Measurements from ENCODE around the gene NAA60.

Gene NAA60

GRCh38 chr16:3511286-3512180 is 68.1 kb downstream of the NAA60 start:
- DNase-seq, result peak; percentile 16

GRCh38 chr16:3513892-3514583 is 70.6 kb downstream of the NAA60 start:
- no peak for DNase-seq

DNA sequence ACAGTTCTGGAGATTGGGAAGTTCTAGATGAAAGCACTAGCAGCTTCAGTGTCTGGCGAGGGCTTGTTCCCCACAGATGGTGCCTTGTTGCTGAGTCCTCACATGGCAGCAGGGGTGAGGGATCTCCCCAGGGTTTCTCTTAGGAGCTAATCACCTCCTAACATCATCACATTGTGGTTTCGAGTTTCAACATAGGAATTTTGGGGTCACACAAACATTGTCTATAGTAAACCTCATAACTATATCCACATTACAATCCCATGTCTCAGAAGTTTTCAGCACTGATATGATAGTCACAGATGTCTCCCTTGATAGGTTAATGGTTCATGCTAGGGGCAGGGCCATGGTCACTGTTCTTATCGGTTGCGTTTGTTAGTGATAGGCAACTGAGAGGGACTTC is 71.1 kb downstream of the NAA60 start:
- DNase-seq, result no peak

GRCh38 chr16:3515897-3516296 is 72.4 kb downstream of the NAA60 start:
- DNase-seq, result no peak

DNA sequence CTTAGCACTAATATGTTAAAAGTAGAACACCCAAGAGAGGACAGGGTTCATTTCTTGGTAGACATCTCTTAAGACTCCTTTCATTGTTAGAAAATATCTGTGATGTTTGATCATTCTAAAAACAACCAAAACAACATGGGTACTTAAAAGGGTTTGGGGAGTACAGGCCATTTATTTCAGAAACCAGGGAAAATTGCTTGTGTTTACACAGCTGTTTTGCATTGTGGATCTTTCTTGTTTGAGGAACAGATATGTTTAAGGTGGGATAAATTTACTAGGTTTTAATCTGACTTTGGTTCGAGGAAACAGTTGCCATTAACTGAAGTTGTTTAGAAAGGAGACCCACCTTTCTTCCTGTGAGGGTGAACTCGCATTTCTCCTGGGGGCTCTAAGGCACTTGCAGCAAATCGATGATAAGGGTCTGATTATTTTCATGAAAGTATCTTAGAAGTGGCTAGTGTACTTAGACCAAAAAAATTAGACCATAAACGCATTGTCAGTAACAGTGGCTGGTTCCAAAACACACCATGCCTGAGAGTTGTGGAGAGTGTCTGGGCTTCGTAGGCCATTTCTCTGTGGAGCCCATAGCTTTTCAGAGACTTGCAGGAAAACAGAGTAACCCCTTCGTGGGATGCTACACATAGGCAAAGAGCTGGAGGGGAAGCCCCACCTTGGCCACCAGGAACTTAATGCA is 75.0 kb downstream of the NAA60 start:
- DNase-seq, result no peak

DNA sequence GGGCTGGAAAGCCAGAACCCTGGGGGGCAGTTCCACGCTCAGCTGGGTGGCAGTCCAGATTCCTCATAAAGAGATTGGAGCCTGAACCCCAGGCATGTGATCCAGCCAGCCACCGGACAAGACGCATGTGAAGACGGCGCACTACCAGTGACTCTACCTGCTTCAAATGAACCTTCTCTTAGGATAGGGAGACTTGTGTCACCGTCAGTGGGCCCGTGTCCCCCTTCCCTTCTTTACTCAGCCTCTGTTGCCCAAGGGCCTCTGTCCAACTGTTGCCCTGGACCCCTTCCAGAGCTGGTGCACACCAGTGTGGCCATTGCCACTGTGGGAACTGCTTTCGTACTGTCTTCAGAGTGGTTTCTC is 75.5 kb downstream of the NAA60 start:
- no peak for DNase-seq

GRCh38 chr16:3519581-3519980 is 76.1 kb downstream of the NAA60 start:
- no peak for DNase-seq

DNA sequence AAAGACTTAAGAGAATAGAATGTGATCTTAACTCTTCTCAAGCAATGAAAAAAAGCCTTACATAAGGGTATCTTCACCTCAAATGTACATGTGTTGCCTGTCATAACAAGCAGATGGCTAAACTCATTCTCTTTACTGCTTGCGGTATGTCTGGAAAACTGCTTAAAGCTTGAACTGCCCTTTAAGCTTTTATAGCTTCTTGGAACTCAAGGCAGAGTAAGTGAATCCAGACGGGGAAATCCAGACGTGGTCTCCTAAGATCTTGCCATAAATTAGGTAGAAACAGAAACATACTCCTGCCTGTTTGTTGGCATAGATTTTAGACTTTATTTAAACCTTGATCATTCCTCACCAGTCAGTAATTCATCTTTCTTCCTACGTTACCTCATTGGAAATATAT is 76.9 kb downstream of the NAA60 start:
- DNase-seq, result no peak

DNA sequence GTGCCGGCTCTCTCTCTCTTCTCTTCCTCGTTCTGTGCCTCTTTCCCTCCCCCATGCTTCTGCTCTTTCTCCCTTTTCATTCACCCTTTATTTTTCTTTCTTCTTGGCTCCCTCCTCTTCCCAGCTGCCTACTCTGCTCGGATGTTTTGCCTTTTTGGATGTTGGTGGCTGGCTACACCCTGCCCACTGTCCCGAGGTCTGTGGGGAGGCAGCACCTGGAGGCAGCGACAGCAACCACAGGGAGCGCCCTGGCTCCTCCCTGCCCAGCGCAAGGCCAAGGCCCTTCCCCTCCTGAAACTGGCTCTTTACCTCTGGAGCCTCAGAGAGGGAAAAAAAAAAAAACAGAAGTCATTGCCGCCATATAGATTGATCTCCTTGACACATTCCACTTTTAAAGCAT is 77.4 kb downstream of the NAA60 start:
- no peak for DNase-seq

- DNase-seq, result no peak
Observed at GRCh38 chr16:3523281-3523680, 79.8 kb downstream of the NAA60 start.

GRCh38 chr16:3525951-3526350 is 82.5 kb downstream of the NAA60 start:
- DNase-seq, result no peak

GRCh38 chr16:3527216-3527829 is 83.8 kb downstream of the NAA60 start:
- peak; percentile 81 for DNase-seq

GRCh38 chr16:3528406-3528805 is 84.9 kb downstream of the NAA60 start:
- DNase-seq, result no peak

DNA sequence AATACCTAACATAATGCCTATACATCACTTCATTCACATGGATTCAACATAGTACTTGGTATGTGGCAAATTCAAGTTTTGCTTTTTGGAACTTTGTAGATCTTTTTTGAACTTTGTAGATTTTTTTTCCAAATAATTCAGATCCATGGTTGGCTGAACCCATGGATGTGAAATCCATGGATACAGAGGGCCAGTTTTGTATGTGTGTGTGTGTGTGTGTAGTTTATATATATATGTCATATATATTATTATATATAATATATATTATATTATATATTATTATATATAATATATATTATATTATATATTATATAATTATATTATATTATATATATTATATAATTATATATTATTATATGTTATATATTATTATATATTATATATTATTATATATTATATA is 85.7 kb downstream of the NAA60 start:
- DNase-seq, result no peak

DNA sequence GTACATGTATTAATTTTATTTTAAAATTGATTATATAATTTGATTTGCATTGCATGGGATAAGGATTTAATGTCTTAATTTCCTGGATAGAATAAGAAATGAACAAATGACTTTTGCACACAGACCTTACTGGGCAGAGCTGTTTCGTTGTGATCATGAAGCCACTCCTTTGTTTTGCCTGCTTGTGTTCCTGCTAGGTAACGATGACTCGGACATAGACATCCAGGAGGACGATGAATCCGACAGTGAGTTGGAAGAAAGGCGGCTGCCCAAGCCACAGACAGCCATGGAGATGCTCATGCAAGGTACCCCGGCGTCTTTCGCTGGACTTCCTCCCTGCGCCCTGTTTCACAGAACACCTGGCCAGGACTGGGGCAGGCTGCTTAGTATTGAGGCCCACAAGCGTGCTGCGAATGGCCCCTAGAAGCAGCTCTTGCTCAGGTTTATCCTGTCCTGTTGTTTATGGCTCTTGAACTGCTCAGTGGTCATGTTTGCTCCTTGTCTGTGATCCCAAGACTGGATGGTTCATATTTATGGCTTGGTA is 87.0 kb downstream of the NAA60 start:
- DNase-seq, result no peak

DNA sequence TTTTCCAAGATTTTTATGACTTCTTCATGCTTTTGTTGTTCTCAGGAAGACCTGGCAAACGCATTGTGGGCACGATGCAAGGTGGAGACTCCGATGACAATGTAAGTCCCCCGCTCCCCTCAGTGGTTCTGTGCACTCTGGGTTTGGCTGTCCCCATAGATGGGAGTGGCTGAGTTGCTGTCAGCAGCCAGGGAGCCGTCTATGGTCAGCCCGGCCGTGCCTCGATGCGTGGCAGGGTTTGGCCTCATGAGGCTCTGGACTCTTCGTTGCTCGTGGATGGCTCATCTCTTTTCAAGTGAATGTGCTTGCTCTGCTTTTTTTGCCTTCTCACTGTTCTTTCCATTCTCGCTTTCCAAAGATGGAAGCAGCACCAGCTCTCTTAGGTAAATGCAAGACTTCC is 89.3 kb downstream of the NAA60 start:
- DNase-seq, result no peak

DNA sequence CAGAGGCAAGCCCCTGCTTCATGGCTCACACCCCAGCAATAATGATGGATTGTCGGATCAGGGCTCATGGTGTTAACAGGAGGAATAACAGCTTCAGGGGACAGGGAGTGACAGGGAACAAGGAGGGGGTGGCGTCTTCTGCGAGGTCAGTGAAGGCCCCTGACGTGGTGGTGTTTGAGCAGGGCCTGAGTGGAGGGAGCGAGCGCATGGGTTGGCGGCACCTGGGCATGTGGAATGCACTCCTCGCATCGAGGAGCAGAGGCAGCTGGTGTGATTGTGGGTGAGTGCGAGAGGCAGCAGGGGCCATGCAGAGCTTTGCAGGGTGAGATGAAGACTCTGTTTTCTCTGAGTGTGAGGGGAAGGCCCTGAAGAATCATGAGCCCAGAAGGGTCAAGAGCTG is 90.6 kb downstream of the NAA60 start:
- DNase-seq, result no peak

DNA sequence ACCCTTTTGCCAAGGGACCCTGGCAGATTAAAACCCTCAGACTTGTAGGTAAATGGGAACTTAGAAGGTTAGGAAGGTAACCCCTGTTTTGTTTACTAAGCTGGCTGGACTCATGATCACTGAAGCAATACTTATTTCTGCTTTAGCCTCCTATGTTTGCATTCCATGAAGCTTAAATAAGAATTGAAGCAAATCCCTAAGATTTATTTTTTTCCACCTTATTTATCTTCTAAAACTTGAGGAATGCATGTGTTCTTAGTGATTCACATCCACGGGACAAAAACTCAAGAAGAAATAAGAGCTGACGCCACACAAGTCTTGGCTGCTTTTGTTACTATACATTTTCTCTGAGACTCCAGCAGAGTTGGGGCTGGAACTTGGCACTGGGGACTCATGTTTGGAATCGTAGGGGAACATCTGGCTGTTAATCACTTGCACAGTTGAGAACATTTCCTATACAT is 92.8 kb downstream of the NAA60 start:
- DNase-seq, result no peak

Data from stimulated activated CD8-positive, alpha-beta memory T cell treated with anti-CD3 and anti-CD28 coated beads, Interleukin-4, amount 100 ng/mL, for 48 hours (primary cell).